GM12872 (cell line): ENCODE data around the gene SERGEF.

ENCODE experiments used
- TF ChIP-seq, protein P1 (sequence below): IDR thresholded peaks from 3 replicates; pipeline ENCODE4 v1.5.1; 2011; ENCODE audit warnings: low read depth, mild to moderate bottlenecking, low read length, moderate library complexity; ENCODE audit not compliant: insufficient read depth

Gene SERGEF

DNA sequence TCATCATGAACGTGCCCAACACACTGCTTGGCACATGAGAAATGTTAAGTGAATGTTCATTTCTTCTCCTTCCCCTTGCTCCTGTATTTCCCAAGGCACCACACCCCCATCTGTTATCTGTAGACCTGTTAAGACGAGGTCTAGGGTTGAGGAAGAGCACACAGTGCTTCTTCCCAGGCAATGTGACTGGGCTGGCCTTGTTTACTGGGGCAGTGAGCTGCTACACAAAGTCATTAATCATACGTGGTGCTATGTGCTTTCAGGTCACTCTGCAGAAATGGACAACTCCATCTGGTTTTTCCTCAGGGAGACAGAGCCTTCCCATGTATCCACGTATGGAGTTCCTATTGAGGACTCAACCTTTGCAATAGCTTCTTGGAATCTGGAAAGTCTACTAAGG, 159.6 kb downstream of the SERGEF start:
- TF ChIP-seq, protein P1, sequence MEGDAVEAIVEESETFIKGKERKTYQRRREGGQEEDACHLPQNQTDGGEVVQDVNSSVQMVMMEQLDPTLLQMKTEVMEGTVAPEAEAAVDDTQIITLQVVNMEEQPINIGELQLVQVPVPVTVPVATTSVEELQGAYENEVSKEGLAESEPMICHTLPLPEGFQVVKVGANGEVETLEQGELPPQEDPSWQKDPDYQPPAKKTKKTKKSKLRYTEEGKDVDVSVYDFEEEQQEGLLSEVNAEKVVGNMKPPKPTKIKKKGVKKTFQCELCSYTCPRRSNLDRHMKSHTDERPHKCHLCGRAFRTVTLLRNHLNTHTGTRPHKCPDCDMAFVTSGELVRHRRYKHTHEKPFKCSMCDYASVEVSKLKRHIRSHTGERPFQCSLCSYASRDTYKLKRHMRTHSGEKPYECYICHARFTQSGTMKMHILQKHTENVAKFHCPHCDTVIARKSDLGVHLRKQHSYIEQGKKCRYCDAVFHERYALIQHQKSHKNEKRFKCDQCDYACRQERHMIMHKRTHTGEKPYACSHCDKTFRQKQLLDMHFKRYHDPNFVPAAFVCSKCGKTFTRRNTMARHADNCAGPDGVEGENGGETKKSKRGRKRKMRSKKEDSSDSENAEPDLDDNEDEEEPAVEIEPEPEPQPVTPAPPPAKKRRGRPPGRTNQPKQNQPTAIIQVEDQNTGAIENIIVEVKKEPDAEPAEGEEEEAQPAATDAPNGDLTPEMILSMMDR = no peak

DNA sequence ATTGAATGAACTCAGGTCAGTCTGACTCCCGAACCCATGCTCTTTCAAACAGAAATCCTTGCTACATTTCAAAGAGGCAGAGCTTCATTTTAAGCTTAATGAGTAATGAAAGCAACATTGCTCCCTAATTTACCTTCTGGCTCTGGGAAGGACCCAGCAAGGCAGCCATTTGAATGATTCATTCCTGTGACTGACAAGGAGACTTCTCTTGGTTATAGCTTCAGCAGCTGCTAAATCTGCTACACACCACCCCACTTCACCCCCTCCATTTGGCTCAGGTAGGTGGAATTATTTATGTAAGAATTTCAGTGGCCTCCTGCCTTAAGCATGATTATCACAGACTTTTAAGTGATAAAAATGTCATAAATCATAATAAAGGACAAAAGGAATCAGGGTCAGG, 160.6 kb downstream of the SERGEF start:
- TF ChIP-seq, protein P1 = no peak

DNA sequence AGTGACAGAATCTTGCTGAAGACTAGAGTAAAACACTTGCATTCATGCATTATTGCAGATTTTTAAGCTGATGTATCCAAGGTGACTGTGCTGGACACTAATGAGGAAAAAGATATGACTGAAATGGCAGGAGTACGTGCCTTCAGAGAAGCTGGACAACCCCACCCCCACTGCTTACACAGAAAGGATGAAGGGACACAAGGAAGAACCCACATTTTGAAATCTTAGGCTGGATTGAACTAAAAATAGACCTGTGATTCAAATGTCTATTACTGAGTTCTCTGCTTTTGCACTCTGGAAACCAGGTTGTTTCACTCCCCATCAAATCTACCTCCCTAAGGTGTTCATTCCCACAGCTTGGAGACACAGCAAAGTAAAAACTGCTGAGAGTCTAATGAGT, 161.2 kb downstream of the SERGEF start:
- TF ChIP-seq, protein P1 = no peak

DNA sequence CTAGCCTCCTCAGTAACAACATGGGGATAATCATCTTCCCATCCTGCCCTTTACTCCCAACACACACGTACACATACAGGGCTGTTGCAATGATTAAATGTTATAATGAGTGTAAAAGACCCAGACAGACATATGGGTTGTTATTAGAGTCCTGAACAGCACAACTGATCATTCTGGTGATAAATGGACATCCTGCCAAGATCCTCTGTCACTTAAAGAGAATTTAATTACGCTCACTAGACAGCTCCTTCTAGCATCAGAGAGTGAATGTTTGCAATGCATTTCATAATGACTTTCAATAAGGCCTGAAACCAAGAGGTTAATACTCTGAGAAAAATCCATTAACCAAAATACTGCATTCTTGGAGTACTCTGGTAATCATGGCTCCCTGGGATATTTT, 162.5 kb downstream of the SERGEF start:
- TF ChIP-seq, protein P1 = no peak

DNA sequence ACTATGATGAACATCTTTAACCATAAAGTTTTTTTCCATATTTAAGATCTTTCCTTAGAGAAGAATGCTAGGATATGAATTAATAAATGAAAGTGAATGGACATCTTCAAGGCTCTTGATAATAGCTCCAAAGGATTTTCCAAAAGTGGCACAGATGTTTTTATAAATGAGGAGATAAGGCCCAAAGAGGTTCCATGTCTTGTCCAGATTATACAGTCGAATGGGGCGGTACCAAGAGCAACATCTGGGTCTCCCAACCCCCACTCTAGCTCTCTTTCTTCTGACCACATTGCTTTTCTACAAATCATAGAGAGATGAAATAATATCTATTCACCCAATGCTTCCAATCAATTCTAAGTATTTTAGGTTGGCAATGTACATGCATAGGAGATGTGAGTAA, 164.1 kb downstream of the SERGEF start:
- TF ChIP-seq, protein P1 = no peak

DNA sequence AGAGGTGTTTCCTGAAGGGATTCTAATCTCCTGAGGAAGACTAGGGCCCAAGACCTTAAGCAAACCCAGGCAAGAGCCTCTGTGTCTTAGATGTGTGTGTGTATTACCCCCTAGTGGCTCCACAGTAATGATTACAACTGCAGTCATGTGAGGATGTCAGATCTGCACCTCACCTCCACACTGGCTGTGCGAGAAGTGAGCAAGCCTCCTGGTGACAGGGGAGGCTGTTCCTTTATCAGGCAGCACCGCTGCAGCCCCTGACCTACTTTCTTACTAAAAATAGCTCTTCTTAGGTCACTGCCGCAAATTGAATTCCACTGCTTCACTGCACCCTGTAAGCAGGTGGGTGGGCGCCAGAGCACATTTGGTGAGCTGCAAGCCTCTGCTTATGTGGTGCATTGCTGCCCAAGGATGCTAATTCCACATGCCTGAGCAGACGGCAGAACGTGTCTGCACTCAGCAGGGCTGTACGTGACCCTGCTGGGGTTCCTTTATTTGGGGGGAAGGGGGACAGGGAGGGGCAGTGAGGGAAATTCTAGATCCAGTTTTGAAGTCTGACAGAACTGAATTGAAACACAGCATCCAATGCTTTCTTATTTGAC, 165.9 kb downstream of the SERGEF start:
- TF ChIP-seq, protein P1 = no peak

DNA sequence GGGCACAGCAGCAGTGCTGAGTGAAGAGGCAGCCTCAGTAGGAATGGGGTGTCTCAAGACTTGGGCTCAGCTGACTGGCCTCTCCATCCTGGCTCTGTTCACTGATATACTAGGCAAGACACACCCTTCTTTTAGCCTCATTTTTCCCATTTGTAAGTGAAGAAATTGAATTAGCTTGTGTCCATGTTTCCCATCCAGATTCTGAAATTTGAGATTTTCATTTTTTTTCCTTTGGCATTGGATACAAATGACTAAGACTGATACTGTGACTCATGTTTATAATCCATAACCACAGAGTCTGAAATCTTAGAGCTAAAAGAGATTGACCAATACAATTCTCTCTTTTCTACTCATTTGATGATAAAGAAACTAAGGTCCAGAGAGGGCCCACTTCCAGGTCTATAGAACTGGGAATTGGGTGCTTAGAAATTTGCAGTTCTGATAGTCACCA, 167.4 kb downstream of the SERGEF start:
- TF ChIP-seq, protein P1 = no peak
